ENCODE measurements around the gene TOX4.
A peak's percentile ranks its signal among the peaks of the same experiment; 100 is the strongest.
"Not testable (repeated sequence)": the region's sequence is repeated elsewhere in the genome, so short reads cannot be mapped to it uniquely, and the experiment has no call there.

The TOX4 gene

DNA sequence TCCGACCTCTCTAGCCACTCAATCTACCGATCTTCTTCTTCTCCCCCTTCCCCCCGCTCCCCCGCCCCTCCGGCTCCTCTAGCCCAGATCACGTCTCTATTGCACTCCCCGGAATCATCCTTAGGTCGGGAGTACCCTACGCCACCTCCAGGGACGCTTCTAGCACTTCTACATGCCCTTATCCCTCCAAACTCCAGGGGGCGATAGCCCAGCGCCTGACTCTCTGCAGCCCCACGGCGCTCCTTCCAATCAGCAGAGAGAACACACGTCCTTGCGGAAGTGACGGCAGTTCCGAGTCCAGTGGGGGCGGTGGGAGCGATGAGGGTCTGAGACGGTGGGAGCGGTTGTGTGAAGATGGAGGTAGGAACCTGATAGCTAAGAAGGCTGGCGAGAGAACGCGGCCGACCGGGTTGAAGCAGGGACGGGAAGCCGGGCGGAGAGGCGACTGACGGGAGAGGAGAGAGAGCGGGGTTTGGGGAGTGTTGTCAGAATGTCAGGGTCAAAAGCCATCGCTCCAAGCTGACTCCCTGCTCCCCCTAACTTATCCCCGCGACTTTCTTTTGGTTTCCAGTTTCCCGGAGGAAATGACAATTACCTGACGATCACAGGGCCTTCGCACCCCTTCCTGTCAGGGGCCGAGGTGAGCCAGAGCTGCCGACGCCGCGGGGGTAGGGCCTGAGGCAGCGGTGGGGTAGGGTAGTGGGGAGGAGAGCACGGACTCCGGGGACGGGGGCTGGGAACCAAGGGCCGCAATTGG lies at the start of gene TOX4, which contains the start of gene RAB2B:
Gene TOX4 (plus strand): TSS at position 271 of the 757 bp plus-strand sequence. CDS start 84 bp downstream, at position 355.
Gene RAB2B (minus strand): TSS at position 35 of the 757 bp plus-strand sequence. CDS start 87 bp downstream, outside the sequence.
- peak; percentile 92 for DNase-seq (ENCODE audit: low read depth, low spot score)

GRCh38 chr14:21428930-21429329 lies 48.1 kb upstream of the TOX4 start:
- DNase-seq (ENCODE audit: low read depth, low spot score) = no peak

DNA sequence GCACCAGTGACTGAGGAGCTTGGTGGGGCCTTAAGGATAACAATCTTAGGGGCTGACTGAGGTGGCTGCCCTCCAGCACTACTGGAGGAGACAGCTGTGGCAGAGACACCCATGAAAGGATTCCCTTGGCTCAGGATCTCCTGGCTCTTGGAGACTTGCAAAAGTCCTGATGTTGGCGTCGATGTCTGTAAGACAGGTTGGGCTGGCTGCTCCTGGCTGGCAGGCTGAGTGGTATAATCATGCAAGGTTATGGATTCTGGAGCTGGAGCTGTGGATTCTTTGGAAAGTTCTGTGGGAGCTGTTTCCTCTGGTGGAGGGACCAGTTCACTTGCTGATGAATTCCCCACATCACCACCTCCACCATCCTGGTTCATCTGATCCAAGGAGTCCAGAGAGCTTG lies 45.9 kb upstream of the TOX4 start:
- no peak for DNase-seq (ENCODE audit: low read depth, low spot score)

DNA sequence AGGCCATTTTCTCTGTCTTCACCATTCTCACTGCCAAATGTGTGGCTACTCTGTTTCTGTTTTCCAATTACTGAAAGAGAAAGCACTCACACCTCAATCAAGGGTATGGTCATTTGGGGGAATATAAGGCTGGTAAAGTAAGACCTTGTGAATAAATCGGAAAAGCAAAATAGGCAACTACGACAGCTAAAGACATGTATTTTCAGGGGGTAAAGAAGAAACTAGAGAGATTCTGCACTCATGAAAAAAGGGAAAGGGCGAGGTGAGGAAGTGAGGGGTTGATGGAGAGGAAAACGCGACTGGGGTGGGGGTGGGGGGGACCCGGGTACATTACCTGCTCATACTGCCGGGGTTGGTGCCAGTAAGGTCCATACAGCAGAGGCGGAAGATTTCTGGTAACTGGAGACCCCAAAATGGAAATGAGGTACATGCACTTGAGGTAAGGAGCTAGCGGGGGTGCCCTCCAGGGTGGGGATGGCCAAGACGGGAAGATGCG lies 40.4 kb upstream of the TOX4 start:
- no peak for DNase-seq (ENCODE audit: low read depth, low spot score)

DNA sequence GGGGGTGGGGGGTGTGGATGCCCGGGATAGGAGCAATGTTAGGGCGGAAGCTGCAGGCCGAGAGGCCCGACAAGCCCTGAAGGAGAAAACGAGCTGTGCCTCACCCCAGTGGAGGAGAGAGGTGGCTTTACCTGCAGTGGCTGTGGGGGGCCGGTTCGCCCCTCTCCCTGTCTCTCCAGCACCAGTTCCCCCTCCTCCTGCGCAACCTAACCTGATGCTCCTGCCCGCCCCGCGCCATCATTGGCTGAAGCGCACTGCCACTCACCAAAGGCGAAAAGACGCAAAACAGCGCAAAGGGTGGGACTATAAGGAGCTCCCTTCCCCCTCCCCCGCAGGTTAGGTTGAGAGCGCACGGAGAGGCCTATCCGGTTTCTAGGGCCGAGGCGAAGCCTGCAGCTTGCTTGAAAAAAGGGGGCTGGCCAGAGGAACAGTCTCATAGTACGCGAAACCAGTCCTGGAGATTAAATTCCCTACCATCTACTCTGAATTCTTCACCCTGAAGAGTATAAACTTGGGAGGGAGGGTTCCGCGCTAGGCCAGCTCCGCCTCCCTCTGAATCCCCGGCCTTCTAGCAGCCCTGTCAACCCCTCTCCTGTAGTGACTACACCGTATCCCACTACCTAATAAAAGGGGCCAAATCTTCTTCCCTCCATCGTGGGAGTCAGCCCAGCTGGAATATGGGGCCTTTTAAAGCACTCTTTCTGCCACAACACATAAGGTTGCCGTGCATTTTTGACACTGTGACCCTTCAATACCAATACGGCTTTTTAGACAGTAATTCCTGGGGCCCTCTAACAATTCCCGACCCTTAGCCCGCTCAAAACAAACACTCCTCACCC lies 39.7 kb upstream of the TOX4 start:
- peak; percentile 100 for DNase-seq (ENCODE audit: low read depth, low spot score)

DNA sequence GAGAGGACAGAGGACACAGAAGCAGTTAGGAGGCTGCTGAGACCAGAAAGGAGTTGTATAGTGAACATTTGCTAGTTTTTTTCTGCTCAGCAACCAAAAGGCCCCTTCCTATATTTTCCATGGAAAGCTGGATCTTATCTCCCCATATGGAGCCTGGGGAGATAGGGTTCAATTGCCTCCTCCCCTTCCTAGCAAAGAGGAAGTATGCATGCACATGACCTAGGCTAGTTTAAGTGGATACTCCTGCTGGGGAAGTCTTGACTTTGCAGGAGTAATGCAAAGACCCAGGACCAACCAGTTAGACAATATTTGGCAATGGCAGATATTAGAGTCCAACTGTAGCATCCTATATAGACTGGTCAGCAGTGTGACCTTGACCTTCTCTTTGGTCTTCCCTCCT lies 36.1 kb upstream of the TOX4 start:
- no peak for DNase-seq (ENCODE audit: low read depth, low spot score)

DNA sequence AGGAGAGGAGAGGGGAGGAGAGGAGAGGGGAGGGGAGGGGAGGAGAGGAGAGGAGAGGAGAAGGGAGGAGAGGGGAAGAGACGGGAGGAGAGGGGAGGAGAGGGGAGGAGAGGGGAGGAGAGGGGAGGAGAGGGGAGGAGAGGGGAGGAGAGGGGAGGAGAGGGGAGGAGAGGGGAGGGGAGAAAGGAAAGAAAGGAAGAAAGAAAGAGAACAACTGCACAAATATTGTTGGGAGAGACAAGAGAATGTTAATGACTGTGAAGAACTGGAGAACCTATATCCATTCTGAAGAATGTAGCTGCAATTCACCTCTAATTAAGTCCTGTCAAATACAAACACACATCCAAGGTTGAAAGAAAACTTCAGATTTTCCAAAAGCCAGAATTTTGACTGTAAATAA lies 34.3 kb upstream of the TOX4 start:
- DNase-seq (ENCODE audit: low read depth, low spot score) = not testable (repeated sequence)

DNA sequence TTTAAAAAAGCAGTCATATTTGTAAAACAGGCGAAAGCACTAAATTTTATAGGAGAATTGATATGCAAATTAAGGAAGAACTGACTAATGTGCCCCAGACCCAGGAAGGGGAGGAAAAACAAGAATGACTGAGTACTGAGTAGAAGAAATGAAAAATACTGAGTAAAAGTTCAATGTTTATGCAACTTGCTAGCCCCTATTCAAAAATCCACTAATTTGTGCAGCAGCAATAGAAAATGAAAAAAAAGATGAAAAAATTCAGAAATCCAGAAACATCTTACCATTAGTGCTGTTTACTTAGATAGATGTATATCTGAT lies 27.1 kb upstream of the TOX4 start:
- no peak for DNase-seq (ENCODE audit: low read depth, low spot score)

DNA sequence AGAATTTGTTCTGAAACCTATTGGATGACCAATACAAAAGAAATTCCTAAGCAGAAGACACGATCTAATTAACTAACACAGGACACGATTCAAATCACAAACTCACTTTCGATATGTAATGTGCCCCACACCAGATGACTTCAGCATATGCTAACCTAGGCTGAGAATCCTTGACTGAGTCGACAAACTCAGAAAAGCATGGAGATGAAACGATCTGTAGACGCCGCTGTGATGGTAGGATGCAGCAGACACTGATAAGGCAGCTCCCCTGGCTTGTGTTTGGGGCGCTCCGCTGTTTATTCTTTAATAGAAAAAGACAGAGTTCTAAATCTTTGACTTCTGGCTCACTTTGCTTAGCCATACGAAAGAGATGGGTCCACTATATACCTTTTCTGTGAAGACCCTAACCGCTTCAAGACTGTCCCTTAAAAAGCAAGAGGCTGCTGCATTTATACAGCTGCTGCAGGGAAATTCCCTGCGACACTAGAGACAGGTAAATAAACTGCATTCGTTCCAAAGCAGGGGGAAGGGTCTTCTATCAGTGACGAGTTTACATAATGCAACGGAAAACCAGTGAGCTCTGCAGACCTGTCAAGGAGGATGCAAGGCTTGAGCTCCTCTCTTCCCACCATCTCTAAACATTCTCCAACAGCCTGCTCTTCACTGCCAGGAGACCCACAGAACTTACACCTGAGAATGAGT lies 22.0 kb upstream of the TOX4 start:
- no peak for DNase-seq (ENCODE audit: low read depth, low spot score)

DNA sequence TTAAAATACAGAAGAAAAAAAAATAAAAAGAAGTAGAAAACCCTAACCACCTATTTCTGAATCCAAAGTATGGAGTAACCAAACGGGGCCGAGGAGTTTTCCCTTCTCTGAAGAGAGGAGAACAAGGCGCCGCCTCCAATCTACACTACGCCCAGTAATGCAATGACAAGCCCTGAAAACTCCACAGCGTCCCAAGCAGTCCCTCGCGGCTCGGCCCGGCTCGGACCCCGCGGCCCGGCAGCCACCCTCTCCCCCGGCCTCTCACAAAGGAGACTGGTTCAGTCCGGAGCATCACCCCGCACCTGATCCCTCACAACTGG lies 21.4 kb upstream of the TOX4 start:
- no peak for DNase-seq (ENCODE audit: low read depth, low spot score)

- peak; percentile 100 for DNase-seq (ENCODE audit: low read depth, low spot score)
Measured at GRCh38 chr14:21455912-21456667, 20.9 kb upstream of the TOX4 start, which contains the start of gene CHD8. CHD8 (minus strand) TSS chr14:21456123; CDS start chr14:21431643, 24,480 bp downstream.

DNA sequence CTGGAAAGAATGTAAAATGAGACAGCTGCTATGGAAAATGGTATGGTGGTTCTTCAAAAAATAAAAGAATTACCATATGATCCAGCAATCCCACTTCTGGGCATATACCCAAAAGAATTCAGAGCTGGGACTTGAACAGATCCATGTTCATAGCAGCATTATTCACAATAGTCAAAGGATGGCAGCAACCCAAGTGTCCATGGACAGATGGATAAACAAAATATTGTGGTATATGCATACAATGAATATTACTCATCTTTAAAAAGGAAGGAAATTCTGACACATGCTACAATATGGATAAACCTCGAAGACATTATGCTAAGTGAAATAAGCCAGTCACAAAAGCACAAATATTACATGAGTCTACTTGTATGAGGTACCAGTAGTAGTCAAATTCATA lies 9.4 kb upstream of the TOX4 start:
- no peak for DNase-seq (ENCODE audit: low read depth, low spot score)

- DNase-seq (ENCODE audit: low read depth, low spot score) = no peak
Measured at GRCh38 chr14:21475767-21476522, 1.1 kb upstream of the TOX4 start.

GRCh38 chr14:21476523-21476924 lies 471 bp upstream of the TOX4 start:
- peak; percentile 71 for DNase-seq (ENCODE audit: low read depth, low spot score)

DNA sequence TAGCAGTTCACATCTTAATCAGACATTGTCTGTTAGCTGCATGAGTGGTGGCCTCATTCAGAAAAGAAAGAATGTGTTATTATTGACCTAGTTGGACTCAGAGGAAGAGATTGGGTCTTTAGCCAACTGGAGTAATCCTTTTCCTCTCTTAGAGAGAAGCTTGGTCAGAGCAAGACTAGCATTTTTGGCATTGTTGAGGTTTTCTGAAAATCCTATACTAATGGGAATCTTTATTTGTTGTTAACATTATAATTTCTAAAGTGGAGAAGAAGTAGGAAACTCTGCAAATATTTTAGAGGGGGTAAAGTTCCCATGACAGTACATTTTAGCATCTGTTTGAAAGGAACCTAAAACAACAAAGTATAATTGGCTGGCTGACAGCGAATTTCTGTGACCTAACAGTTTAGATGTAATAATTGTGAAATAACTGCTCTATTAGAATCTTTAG lies 9.7 kb downstream of the TOX4 start:
- DNase-seq (ENCODE audit: low read depth, low spot score) = no peak

GRCh38 chr14:21494902-21495762 lies 18.1 kb downstream of the TOX4 start:
- no peak for DNase-seq (ENCODE audit: low read depth, low spot score)

GRCh38 chr14:21496453-21496852 lies 19.5 kb downstream of the TOX4 start:
- DNase-seq (ENCODE audit: low read depth, low spot score) = no peak

DNA sequence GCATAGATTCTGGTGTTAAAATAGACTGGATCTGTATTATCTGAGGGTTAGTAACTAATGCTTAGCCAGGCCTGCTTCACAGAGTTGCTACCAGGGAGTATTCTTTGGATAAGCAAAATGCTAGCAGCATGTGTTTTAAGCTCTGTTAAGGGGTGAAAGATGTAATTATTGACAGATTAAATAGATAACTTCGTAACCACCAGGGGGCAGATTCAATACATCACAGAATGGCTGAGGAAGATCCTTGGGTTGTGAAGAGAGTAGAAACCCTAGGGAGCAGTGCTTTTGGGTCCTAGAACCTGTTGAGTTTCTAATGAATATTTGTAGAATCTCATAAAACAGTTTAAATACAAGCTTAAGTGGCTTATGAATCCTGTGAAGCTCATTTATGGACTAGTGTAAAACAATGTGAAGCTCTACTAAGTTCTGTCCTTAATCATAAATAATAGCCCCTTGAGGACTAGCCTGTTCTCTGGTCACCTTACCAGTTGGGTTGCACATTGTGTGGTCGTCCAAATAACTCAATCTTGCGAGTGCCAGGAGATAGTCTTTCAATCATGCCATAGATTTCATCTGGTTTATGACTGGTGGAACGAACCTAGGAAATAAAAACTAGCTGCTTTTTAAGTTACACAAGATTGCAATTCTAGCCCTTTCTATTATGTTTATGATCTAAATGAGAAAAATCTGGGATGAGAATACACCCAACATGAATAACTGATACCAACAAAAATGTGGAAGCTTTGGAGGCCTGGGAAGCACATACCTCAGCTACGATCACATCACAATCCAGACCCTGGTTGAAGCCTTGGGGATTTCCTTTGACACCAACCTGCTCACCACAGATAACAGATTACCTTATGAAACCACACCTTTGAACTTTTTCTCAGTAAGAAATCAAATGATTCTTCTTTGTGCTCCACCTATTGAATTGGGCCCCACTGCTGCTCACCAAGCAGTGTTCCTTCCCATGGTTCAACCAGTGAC lies 21.8 kb downstream of the TOX4 start:
- DNase-seq (ENCODE audit: low read depth, low spot score) = no peak

Measured in activated CD4-positive, CD25-positive, alpha-beta regulatory T cell treated with anti-CD3 and anti-CD28 coated beads, Interleukin-2, amount 50 U/mL, for 16 hours (primary cell).